Endothelial cell of umbilical vein (primary cell): ENCODE results near the gene NTMT1.

Experiments used
- CTCF ChIP-seq, 2 donors: IDR thresholded peaks; 1 replicate in 1 of 2; 2 replicates in 1 of 2; pipeline ENCODE4 v1.5.1; 2011; ENCODE audit warnings: low read length in 2 of 2, mild to moderate bottlenecking in 2 of 2, moderate library complexity in 2 of 2, control low read depth in 1 of 2, inconsistent platforms in 1 of 2, low read depth in 1 of 2; ENCODE audit not compliant: insufficient read depth in 1 of 2; ENCODE audit errors: extremely low read depth in 1 of 2
- EZH2 ChIP-seq: IDR thresholded peaks from 2 replicates; pipeline ENCODE4 v1.6.1; 2012; ENCODE audit warnings: borderline replicate concordance, low read depth, mild to moderate bottlenecking, moderate library complexity, low read length, inconsistent platforms; ENCODE audit not compliant: severe bottlenecking
- FOS ChIP-seq: IDR thresholded peaks from 2 replicates; pipeline ENCODE4 v1.6.1; 2011; ENCODE audit warnings: mild to moderate bottlenecking, low read length, moderate library complexity, borderline replicate concordance; ENCODE audit not compliant: insufficient read depth
- GATA2 ChIP-seq: IDR thresholded peaks from 2 replicates; pipeline ENCODE4 v1.7.0; 2011; ENCODE audit warnings: low read depth, mild to moderate bottlenecking, moderate library complexity, mixed read lengths, low read length; ENCODE audit not compliant: insufficient read length, insufficient read depth
- JUN ChIP-seq: IDR thresholded peaks from 2 replicates; pipeline ENCODE4 v1.6.1; 2011; ENCODE audit warnings: borderline replicate concordance, low read depth; ENCODE audit not compliant: insufficient read length, insufficient read depth
- MAX ChIP-seq: IDR thresholded peaks from 2 replicates; pipeline ENCODE4 v1.6.1; 2011; ENCODE audit not compliant: insufficient read depth, insufficient read length
- MYC ChIP-seq: IDR thresholded peaks from one replicate; pipeline ENCODE4 v1.6.1; 2011; ENCODE audit warnings: mild to moderate bottlenecking, low read depth, low read length
- POLR2A ChIP-seq: IDR thresholded peaks from 2 replicates; pipeline ENCODE4 v1.6.1; 2012; ENCODE audit warnings: low read depth, mild to moderate bottlenecking, control low read depth, low read length
- POLR2AphosphoS5 ChIP-seq: IDR thresholded peaks from 2 replicates; pipeline ENCODE4 v1.6.1; 2012; ENCODE audit warnings: low read depth, mild to moderate bottlenecking, control low read depth, low read length, moderate library complexity; ENCODE audit not compliant: insufficient read depth

GRCh38 chr9:129624947-129625346, 1.0 kb upstream of the NTMT1 start:
- TF ChIP-seq CTCF (IDR thresholded peaks at IDR 0.05; ENCODE audit: extremely low read depth in 1 of 2, insufficient read depth in 1 of 2, low read depth in 1 of 2, low read length in 2 of 2): no peak
- TF ChIP-seq POLR2A: no peak
- no peak for TF ChIP-seq POLR2AphosphoS5
- no peak for TF ChIP-seq EZH2
- no peak for TF ChIP-seq MAX
- no peak for TF ChIP-seq JUN
- no peak for TF ChIP-seq MYC
- no peak for TF ChIP-seq FOS
- TF ChIP-seq GATA2: no peak
